ENCODE data around the gene RGS19.

The RGS19 gene

GRCh38 chr20:64063389-64064144 lies 15.8 kb downstream of the RGS19 start:
- no peak for DNase-seq (ENCODE audit: low spot score)

- peak; percentile 96 for DNase-seq (ENCODE audit: low spot score)
These were observed 16.5 kb downstream of the RGS19 start, which contains the start of gene TCEA2 for GRCh38 chr20:64062596-64063388. Gene TCEA2 (plus strand): TSS chr20:64063198. CDS start chr20:64063313, 115 bp downstream.

- no peak for DNase-seq (ENCODE audit: low spot score)
These were observed 17.1 kb downstream of the RGS19 start for GRCh38 chr20:64062276-64062595.

GRCh38 chr20:64058536-64058935 lies 20.8 kb downstream of the RGS19 start:
- no peak for DNase-seq (ENCODE audit: low spot score)

- DNase-seq (ENCODE audit: low spot score), result peak; percentile 71
These were observed 21.5 kb downstream of the RGS19 start for GRCh38 chr20:64057628-64058498.

- DNase-seq (ENCODE audit: low spot score), result no peak
These were observed 22.3 kb downstream of the RGS19 start for GRCh38 chr20:64056889-64057627.

GRCh38 chr20:64056639-64056888 lies 22.8 kb downstream of the RGS19 start:
- no peak for DNase-seq (ENCODE audit: low spot score)

GRCh38 chr20:64055893-64056638 lies 23.3 kb downstream of the RGS19 start:
- no peak for DNase-seq (ENCODE audit: low spot score)

- no peak for DNase-seq (ENCODE audit: low spot score)
These were observed 23.9 kb downstream of the RGS19 start for GRCh38 chr20:64055396-64055892.

GRCh38 chr20:64053841-64054661 lies 25.3 kb downstream of the RGS19 start:
- peak; percentile 79 for DNase-seq (ENCODE audit: low spot score)

GRCh38 chr20:64052987-64053840 lies 26.1 kb downstream of the RGS19 start:
- DNase-seq (ENCODE audit: low spot score), result no peak

- no peak for DNase-seq (ENCODE audit: low spot score)
These were observed 27.0 kb downstream of the RGS19 start for GRCh38 chr20:64052326-64052722.

- DNase-seq (ENCODE audit: low spot score), result no peak
These were observed 27.6 kb downstream of the RGS19 start for GRCh38 chr20:64051561-64052325.

GRCh38 chr20:64051033-64051452 lies 28.3 kb downstream of the RGS19 start:
- no peak for DNase-seq (ENCODE audit: low spot score)

- no peak for DNase-seq (ENCODE audit: low spot score)
These were observed 28.9 kb downstream of the RGS19 start for GRCh38 chr20:64050261-64051032.

GRCh38 chr20:64049878-64050260 lies 29.4 kb downstream of the RGS19 start:
- no peak for DNase-seq (ENCODE audit: low spot score)

- peak; percentile 62 for DNase-seq (ENCODE audit: low spot score)
These were observed 30.0 kb downstream of the RGS19 start, which contains the start of gene SOX18 for GRCh38 chr20:64049060-64049877. Gene SOX18 (minus strand): TSS chr20:64049639. CDS start chr20:64049516, 123 bp downstream.
